OCI-LY1 (cell line): Measurements from ENCODE around the gene DHPS.

ENCODE experiments used
- H2AFZ ChIP-seq: fragments of 200-600 bp; sonication (generic), shearing (Covaris generic); 2 replicates; pipeline ENCODE4 v1.6.0; 2014; ENCODE audit warnings: antibody characterized with exemption, mild to moderate bottlenecking, low read length
- H3F3A ChIP-seq: fragments of 200-600 bp; sonication (generic), shearing (Covaris generic); 2 replicates; pipeline ENCODE4 v1.6.0; 2014; ENCODE audit warnings: mild to moderate bottlenecking, antibody characterized with exemption, low read length, moderate library complexity; ENCODE audit not compliant: insufficient read depth
- H3K27ac ChIP-seq: fragments of 200-600 bp; sonication (generic); 2 replicates; pipeline ENCODE4 v1.5.1; 2014; ENCODE audit warnings: low read length, mixed run types, mild to moderate bottlenecking, low read depth; ENCODE audit not compliant: poor library complexity, severe bottlenecking
- H3K27me3 ChIP-seq: fragments of 200-600 bp; sonication (generic); 2 replicates; pipeline ENCODE4 v1.6.0; 2014; ENCODE audit warnings: antibody characterized with exemption, mild to moderate bottlenecking, low read length, moderate library complexity; ENCODE audit not compliant: insufficient read depth
- H3K36me3 ChIP-seq: fragments of 200-600 bp; sonication (generic); 2 replicates; pipeline ENCODE4 v1.6.1; 2014; ENCODE audit warnings: mild to moderate bottlenecking, antibody characterized with exemption, low read length, moderate library complexity, mixed read lengths; ENCODE audit not compliant: insufficient read depth
- H3K4me1 ChIP-seq: fragments of 200-600 bp; sonication (generic); 2 replicates; pipeline ENCODE4 v1.5.1; 2014; ENCODE audit warnings: mild to moderate bottlenecking, low read length, moderate library complexity; ENCODE audit not compliant: insufficient read depth, severe bottlenecking
- H3K4me2 ChIP-seq: fragments of 200-600 bp; sonication (generic), shearing (Covaris generic); 2 replicates; pipeline ENCODE4 v1.6.1; 2014; ENCODE audit warnings: low read length
- H3K4me3 ChIP-seq: fragments of 200-600 bp; sonication (generic); 2 replicates; pipeline ENCODE4 v1.5.1; 2014; ENCODE audit warnings: low read length, low read depth, mild to moderate bottlenecking, mixed read lengths; ENCODE audit not compliant: poor library complexity, severe bottlenecking
- H3K79me2 ChIP-seq: fragments of 200-600 bp; shearing (Covaris generic); 2 replicates; pipeline ENCODE4 v1.6.1; 2016; ENCODE audit warnings: mixed run types, low read length, mixed read lengths; ENCODE audit not compliant: insufficient read depth
- H3K9ac ChIP-seq: fragments of 200-600 bp; sonication (generic), shearing (Covaris generic); 2 replicates; pipeline ENCODE4 v1.6.1; 2014; ENCODE audit warnings: mild to moderate bottlenecking, low read length, mixed read lengths
- H3K9me2 ChIP-seq: fragments of 200-600 bp; sonication (generic), shearing (Covaris generic); 2 replicates; pipeline ENCODE4 v1.6.1; 2014; ENCODE audit warnings: low read depth, mild to moderate bottlenecking, low read length, mixed read lengths
- H3K9me3 ChIP-seq: fragments of 200-600 bp; shearing (Covaris generic); 2 replicates; pipeline ENCODE4 v1.6.1; 2014; ENCODE audit warnings: low read length, mixed read lengths
- H4K20me1 ChIP-seq: fragments of 200-600 bp; sonication (generic), shearing (Covaris generic); 2 replicates; pipeline ENCODE4 v1.6.0; 2016; ENCODE audit warnings: mild to moderate bottlenecking, low read length; ENCODE audit not compliant: insufficient read depth
- EZH2 ChIP-seq: fragments of 200-600 bp; sonication (generic), shearing (Covaris generic); IDR thresholded peaks from 2 replicates; pipeline ENCODE4 v1.8.0; 2017; ENCODE audit warnings: borderline replicate concordance, mixed run types, mild to moderate bottlenecking, antibody characterized with exemption, low read length, moderate library complexity, mixed read lengths
- TF ChIP-seq, protein P1 (sequence below): fragments of 200-600 bp; sonication (generic), shearing (Covaris generic); IDR thresholded peaks from 2 replicates; pipeline ENCODE4 v1.5.1; 2017; ENCODE audit warnings: mild to moderate bottlenecking, antibody characterized with exemption, low read length, moderate library complexity, mixed read lengths

The DHPS gene

DNA sequence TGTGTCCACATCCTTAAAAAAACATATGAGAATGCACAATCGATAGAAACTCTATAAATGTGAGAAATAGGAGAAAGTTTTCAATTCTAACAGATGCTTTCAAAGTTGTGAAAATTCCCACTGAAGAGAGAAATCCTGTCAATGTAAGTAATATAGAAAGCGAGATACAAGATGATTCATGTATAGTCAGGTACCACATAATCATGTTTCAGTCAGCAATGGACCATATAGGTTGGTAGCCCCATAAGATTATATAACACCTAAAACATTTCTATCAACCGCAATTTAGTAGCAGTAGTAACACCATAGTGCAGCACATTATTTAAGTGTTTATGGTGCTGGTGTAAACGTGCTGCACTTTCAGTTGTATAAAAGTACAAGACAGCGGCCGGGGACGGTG is 52.5 kb downstream of the DHPS start:
- peaks cover 23% of the 10 kb centered on the region for H3K9me3 ChIP-seq
- H3K79me2 ChIP-seq: no peaks in the 10 kb centered on the region

DNA sequence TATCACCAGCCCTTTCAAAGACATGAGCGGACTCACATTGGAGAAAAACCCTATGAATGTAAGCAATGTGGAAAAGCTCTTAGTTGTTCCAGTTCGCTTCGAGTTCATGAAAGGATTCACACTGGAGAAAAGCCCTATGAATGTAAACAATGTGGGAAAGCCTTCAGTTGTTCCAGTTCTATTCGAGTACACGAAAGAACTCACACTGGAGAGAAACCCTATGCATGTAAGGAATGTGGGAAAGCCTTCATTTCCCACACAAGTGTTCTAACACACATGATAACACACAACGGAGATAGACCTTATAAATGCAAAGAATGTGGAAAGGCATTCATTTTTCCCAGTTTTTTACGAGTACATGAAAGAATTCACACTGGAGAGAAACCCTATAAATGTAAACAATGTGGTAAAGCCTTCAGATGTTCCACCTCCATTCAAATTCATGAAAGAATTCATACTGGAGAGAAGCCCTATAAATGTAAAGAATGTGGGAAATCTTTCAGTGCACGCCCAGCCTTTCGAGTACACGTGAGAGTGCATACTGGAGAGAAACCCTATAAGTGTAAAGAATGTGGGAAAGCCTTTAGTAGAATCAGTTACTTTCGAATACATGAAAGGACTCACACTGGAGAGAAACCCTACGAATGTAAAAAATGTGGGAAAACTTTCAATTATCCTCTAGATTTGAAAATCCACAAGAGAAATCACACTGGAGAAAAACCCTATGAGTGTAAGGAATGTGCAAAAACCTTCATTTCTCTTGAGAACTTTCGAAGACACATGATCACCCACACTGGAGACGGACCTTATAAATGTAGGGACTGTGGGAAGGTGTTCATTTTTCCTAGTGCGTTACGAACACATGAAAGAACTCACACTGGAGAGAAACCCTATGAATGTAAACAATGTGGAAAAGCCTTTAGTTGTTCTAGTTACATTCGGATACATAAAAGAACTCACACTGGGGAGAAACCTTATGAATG is 53.3 kb downstream of the DHPS start:
- no peaks in the 10 kb centered on the region for H4K20me1 ChIP-seq
- peaks cover 23% of the 10 kb centered on the region for H3K9me3 ChIP-seq
- TF ChIP-seq EZH2: no peak
- TF ChIP-seq, protein P1, sequence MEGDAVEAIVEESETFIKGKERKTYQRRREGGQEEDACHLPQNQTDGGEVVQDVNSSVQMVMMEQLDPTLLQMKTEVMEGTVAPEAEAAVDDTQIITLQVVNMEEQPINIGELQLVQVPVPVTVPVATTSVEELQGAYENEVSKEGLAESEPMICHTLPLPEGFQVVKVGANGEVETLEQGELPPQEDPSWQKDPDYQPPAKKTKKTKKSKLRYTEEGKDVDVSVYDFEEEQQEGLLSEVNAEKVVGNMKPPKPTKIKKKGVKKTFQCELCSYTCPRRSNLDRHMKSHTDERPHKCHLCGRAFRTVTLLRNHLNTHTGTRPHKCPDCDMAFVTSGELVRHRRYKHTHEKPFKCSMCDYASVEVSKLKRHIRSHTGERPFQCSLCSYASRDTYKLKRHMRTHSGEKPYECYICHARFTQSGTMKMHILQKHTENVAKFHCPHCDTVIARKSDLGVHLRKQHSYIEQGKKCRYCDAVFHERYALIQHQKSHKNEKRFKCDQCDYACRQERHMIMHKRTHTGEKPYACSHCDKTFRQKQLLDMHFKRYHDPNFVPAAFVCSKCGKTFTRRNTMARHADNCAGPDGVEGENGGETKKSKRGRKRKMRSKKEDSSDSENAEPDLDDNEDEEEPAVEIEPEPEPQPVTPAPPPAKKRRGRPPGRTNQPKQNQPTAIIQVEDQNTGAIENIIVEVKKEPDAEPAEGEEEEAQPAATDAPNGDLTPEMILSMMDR: no peak
- H3K9ac ChIP-seq: no peak overlapping the region
- H3K4me3 ChIP-seq: no peak overlapping the region
- no peak overlapping the region for H3K27ac ChIP-seq
- no peaks in the 10 kb centered on the region for H3K4me1 ChIP-seq
- no peak overlapping the region for H3K4me2 ChIP-seq
- H3F3A ChIP-seq: no peaks in the 10 kb centered on the region
- H3K9me2 ChIP-seq: no peaks in the 10 kb centered on the region
- no peak overlapping the region for H2AFZ ChIP-seq
- no peaks in the 10 kb centered on the region for H3K27me3 ChIP-seq
- H3K36me3 ChIP-seq: peaks cover 80% of the 10 kb centered on the region
- no peaks in the 10 kb centered on the region for H3K79me2 ChIP-seq

More for the DNA sequence above, 52.5 kb downstream of the DHPS start:
- no peaks in the 10 kb centered on the region for H3F3A ChIP-seq
- H3K27ac ChIP-seq: no peak overlapping the region
- H2AFZ ChIP-seq: no peak overlapping the region
- no peak overlapping the region for H3K4me2 ChIP-seq
- TF ChIP-seq, protein P1: no peak
- TF ChIP-seq EZH2: no peak
- H4K20me1 ChIP-seq: no peaks in the 10 kb centered on the region
- H3K4me3 ChIP-seq: no peak overlapping the region
- peaks cover 74% of the 10 kb centered on the region for H3K36me3 ChIP-seq
- no peaks in the 10 kb centered on the region for H3K4me1 ChIP-seq
- no peaks in the 10 kb centered on the region for H3K9me2 ChIP-seq
- H3K27me3 ChIP-seq: no peaks in the 10 kb centered on the region
- no peak overlapping the region for H3K9ac ChIP-seq

GRCh38 chr19:12626958-12627357 is 54.7 kb downstream of the DHPS start:
- H3K27me3 ChIP-seq: no peaks in the 10 kb centered on the region
- peaks cover 23% of the 10 kb centered on the region for H3K9me3 ChIP-seq
- no peak overlapping the region for H3K9ac ChIP-seq
- no peaks in the 10 kb centered on the region for H4K20me1 ChIP-seq
- peaks cover 78% of the 10 kb centered on the region for H3K36me3 ChIP-seq
- no peak overlapping the region for H3K4me2 ChIP-seq
- no peaks in the 10 kb centered on the region for H3F3A ChIP-seq
- no peak overlapping the region for H2AFZ ChIP-seq
- H3K9me2 ChIP-seq: no peaks in the 10 kb centered on the region
- H3K4me3 ChIP-seq: no peak overlapping the region
- H3K27ac ChIP-seq: no peak overlapping the region
- no peaks in the 10 kb centered on the region for H3K4me1 ChIP-seq
- TF ChIP-seq, protein P1: no peak
- TF ChIP-seq EZH2: no peak
- no peaks in the 10 kb centered on the region for H3K79me2 ChIP-seq
